ENCODE measurements around the gene TMEM63C. TPM values are rescaled to one million over a fixed set of nuclear protein-coding genes. Genes with fewer than 3 reads are reported as not detected.

Gene TMEM63C
- total and polyA plus RNA-seq, 2 experiments from 2014 or later = 4.9 to 9.7 TPM

DNA sequence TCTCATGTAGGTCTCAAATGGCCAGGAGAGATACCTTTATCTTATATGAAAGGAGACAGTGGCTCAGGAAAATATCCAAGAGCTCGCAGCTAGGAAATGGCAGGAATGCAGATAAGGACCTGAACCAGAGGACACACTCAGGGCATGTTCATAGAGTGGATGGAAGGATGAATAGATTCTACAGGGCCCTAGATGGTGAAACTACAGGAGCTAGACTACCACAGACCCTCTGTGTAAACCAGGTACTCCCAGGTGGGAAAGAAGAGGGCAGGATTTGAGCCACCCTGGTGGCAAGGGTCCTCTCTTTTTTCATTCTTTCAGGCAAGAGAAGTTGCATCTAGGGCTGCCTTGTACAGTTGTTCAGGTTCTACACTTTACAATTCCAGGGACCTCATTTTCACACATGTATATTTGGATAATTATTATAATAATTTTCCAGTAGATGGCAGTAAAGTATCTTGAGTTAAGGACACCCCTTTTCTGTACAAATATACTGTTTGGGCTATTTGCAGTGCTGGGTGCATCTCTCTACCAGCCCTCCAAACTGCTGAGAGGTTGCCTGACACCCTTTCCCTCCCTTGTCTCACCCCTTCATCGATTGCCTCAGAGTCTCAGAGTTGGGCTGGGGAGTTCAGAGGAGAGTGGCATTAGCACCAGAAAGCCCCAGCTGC lies 29.5 kb upstream of the TMEM63C start:
- Histone ChIP-seq H3K27me3 (peaks cover 23% of the 10 kb centered on the region), H3K4me3 (no peak overlapping the region), H3K36me3 (replicated peaks; ENCODE audit: insufficient read depth, low read depth) (no peaks in the 10 kb centered on the region), H3K9me3 (ENCODE audit: low read depth) (no peaks in the 10 kb centered on the region), H3K4me2 (no peak overlapping the region), H3K79me2 (no peaks in the 10 kb centered on the region), H3K9me2 (replicated peaks; ENCODE audit: insufficient read depth) (no peaks in the 10 kb centered on the region), H3K27ac (no peak overlapping the region), H4K20me1 (ENCODE audit: insufficient read depth, poor library complexity, severe bottlenecking) (no peaks in the 10 kb centered on the region), H2AFZ (no peak overlapping the region), H3K4me1 (ENCODE audit: insufficient read depth) (no peaks in the 10 kb centered on the region)
- DNase-seq (ENCODE audit: low spot score) = no peak
- TF ChIP-seq EZH2 (IDR thresholded peaks at IDR 0.05; ENCODE audit: borderline replicate concordance) (no peak), CTCF (IDR thresholded peaks at IDR 0.05; ENCODE audit: poor library complexity) (peak; percentile 45), EZH2phosphoT487 (IDR thresholded peaks at IDR 0.05; ENCODE audit: low read depth, severe bottlenecking, unreplicated experiment) (no peak)
- 30% methylated on average over 2 of the region's 2 CpGs for WGBS (ENCODE audit: low lambda C conversion rate, missing lambda C conversion rate)

GRCh38 chr14:77153802-77154201 lies 27.8 kb upstream of the TMEM63C start:
- TF ChIP-seq CTCF (IDR thresholded peaks at IDR 0.05; ENCODE audit: poor library complexity) (no peak), EZH2 (IDR thresholded peaks at IDR 0.05; ENCODE audit: borderline replicate concordance) (no peak), EZH2phosphoT487 (IDR thresholded peaks at IDR 0.05; ENCODE audit: low read depth, severe bottlenecking, unreplicated experiment) (no peak)
- no peaks in the 10 kb centered on the region for H3K9me3 ChIP-seq (ENCODE audit: low read depth)
- H3K79me2 ChIP-seq = no peaks in the 10 kb centered on the region
- no peak overlapping the region for H2AFZ ChIP-seq
- H3K27ac ChIP-seq = no peak overlapping the region
- H4K20me1 ChIP-seq (ENCODE audit: insufficient read depth, poor library complexity, severe bottlenecking) = no peaks in the 10 kb centered on the region
- peaks cover 18% of the 10 kb centered on the region for H3K27me3 ChIP-seq
- no peak overlapping the region for H3K4me2 ChIP-seq
- WGBS (ENCODE audit: low lambda C conversion rate, missing lambda C conversion rate) = 87% methylated on average over 3 of the region's 3 CpGs
- no peak for DNase-seq (ENCODE audit: low spot score)
- H3K9me2 ChIP-seq (replicated peaks; ENCODE audit: insufficient read depth) = no peaks in the 10 kb centered on the region
- H3K4me1 ChIP-seq (ENCODE audit: insufficient read depth) = peaks cover 5% of the 10 kb centered on the region
- no peaks in the 10 kb centered on the region for H3K36me3 ChIP-seq (replicated peaks; ENCODE audit: insufficient read depth, low read depth)
- no peak overlapping the region for H3K4me3 ChIP-seq

DNA sequence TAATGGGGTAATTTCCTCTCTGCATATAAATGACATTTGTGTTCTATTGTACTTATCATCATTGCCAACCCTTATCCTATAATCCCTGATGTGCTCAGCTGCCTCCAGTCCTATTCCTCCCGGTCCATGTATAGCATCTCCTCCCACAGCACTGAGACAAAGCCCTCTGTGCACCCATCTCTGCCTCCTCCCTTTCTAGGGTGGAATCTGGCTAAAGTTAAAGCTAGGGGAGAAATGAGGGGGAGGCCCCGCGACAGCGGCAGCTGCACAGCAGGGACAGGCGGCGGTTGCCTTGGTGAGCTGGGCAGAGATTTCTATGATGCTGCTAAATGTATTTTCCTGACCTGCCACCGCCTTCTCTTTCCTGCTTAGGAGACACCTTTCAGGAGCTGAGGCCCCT lies 27.2 kb upstream of the TMEM63C start:
- Histone ChIP-seq H3K36me3 (replicated peaks; ENCODE audit: insufficient read depth, low read depth) (no peaks in the 10 kb centered on the region), H3K9me2 (replicated peaks; ENCODE audit: insufficient read depth) (no peaks in the 10 kb centered on the region), H3K4me1 (ENCODE audit: insufficient read depth) (peaks cover 9% of the 10 kb centered on the region), H2AFZ (no peak overlapping the region), H3K27ac (no peak overlapping the region), H4K20me1 (ENCODE audit: insufficient read depth, poor library complexity, severe bottlenecking) (no peaks in the 10 kb centered on the region), H3K4me3 (no peak overlapping the region), H3K4me2 (no peak overlapping the region), H3K9me3 (ENCODE audit: low read depth) (no peaks in the 10 kb centered on the region), H3K27me3 (peaks cover 18% of the 10 kb centered on the region), H3K79me2 (no peaks in the 10 kb centered on the region)
- TF ChIP-seq EZH2 (IDR thresholded peaks at IDR 0.05; ENCODE audit: borderline replicate concordance) (no peak), CTCF (IDR thresholded peaks at IDR 0.05; ENCODE audit: poor library complexity) (no peak), EZH2phosphoT487 (IDR thresholded peaks at IDR 0.05; ENCODE audit: low read depth, severe bottlenecking, unreplicated experiment) (no peak)
- 79% methylated on average over 7 of the region's 7 CpGs for whole genome bisulfite sequencing (ENCODE audit: low lambda C conversion rate, missing lambda C conversion rate)
- DNase-seq (ENCODE audit: low spot score) = no peak

Measured in hepatocyte (in vitro differentiated cells).